Mesodermal cell (in vitro differentiated cells): ENCODE results near the gene C5orf24.

ENCODE experiments used
- H3K27ac ChIP-seq: 2 replicates; pipeline ENCODE4 v1.7.0; 2013; ENCODE audit warnings: mild to moderate bottlenecking, low read depth, low read length, moderate library complexity; ENCODE audit not compliant: severe bottlenecking
- H3K36me3 ChIP-seq: 2 replicates; pipeline ENCODE4 v1.7.1; 2013; ENCODE audit warnings: mild to moderate bottlenecking, low read length, moderate library complexity; ENCODE audit not compliant: control insufficient read depth, insufficient read depth
- H3K4me1 ChIP-seq: one replicate; pipeline ENCODE4 v1.7.1; 2013; ENCODE audit warnings: mild to moderate bottlenecking, low read length; ENCODE audit not compliant: insufficient read depth, control insufficient read depth, poor library complexity, severe bottlenecking
- H3K4me3 ChIP-seq: 2 replicates; pipeline ENCODE4 v1.7.0; 2013; ENCODE audit warnings: low read length, control low read depth, mild to moderate bottlenecking; ENCODE audit not compliant: insufficient read depth, poor library complexity, severe bottlenecking; ENCODE audit errors: extremely low read depth
- H3K9me3 ChIP-seq: 2 replicates; pipeline ENCODE4 v1.7.1; 2013; ENCODE audit warnings: mild to moderate bottlenecking, low read length, moderate library complexity; ENCODE audit not compliant: control insufficient read depth
- WGBS, 2 experiments: methylation state at CpG; one replicate each; pipeline ENCODE4 v1.1.5; 2013; ENCODE audit warnings: missing lambda C conversion rate in 2 of 2; ENCODE audit not compliant: insufficient coverage in 2 of 2; 5-methylcytosine and 5-hydroxymethylcytosine counted together

The C5orf24 gene

GRCh38 chr5:134906811-134907210 lies 61.0 kb downstream of the C5orf24 start:
- 85% methylated on average over 1 of the region's 1 CpG; no CpG with 5 or more reads in 1 of the 2 experiments for WGBS, 2 experiments
- H3K9me3 ChIP-seq: no peaks in the 10 kb centered on the region
- H3K27ac ChIP-seq: no peak overlapping the region
- peaks cover 5% of the 10 kb centered on the region for H3K4me1 ChIP-seq
- peaks cover 18% of the 10 kb centered on the region for H3K36me3 ChIP-seq
- no peak overlapping the region for H3K4me3 ChIP-seq
